Prostate gland (tissue), 2 donors: Measurements from ENCODE around the gene TCF7.

Experiments used
- CTCF ChIP-seq, 4 experiments: fragments of 200-600 bp in 2 of 4; fragments of 450-650 bp in 2 of 4; sonication (generic) in 2 of 4; IDR thresholded peaks; 1 replicate in 3 of 4; 2 replicates in 1 of 4; pipeline ENCODE4 v1.5.1; 2016 to 2019; ENCODE audit warnings: antibody characterized with exemption in 4 of 4, mild to moderate bottlenecking in 2 of 4, moderate library complexity in 2 of 4
- POLR2A ChIP-seq: fragments of 450-650 bp; IDR thresholded peaks from one replicate; pipeline ENCODE4 v1.6.1; 2016; ENCODE audit warnings: antibody characterized with exemption, mild to moderate bottlenecking

GRCh38 chr5:134132372-134133187, 18.1 kb downstream of the TCF7 start:
- TF ChIP-seq POLR2A, result no peak
- TF ChIP-seq CTCF (IDR thresholded peaks at IDR 0.05), result no peak
